ENCODE results near the gene TSPAN18.

- TF ChIP-seq CTCF (IDR thresholded peaks at IDR 0.05; ENCODE audit: low read length) (no peak), EZH2 (optimal IDR thresholded peaks at IDR 0.05; ENCODE audit: low read depth, low read length) (no peak)
Observed at GRCh38 chr11:44753961-44754645, 27.3 kb downstream of the TSPAN18 start.
